HepG2 (cell line): ENCODE measurements around the gene ARHGAP33. TPM values are rescaled to one million over a fixed set of nuclear protein-coding genes. Genes with fewer than 3 reads are reported as not detected.

ENCODE experiments used
- ATF7 ChIP-seq, 2 experiments: fragments of 450-650 bp in 1 of 2; sonication (generic) in 1 of 2; formaldehyde crosslinking in 1 of 2; IDR thresholded peaks; 2 replicates each; pipeline versions ENCODE4 v1.4.0 to v1.6.1; 2016 to 2020; ENCODE audit warnings: antibody characterized with exemption in 1 of 2, mild to moderate bottlenecking in 1 of 2, missing genetic modification reagents in 1 of 2
- CSRNP1 ChIP-seq: sonication (generic); formaldehyde crosslinking; IDR thresholded peaks from 2 replicates; pipeline ENCODE4 v1.8.1; 2023; ENCODE audit warnings: mild to moderate bottlenecking, missing genetic modification reagents
- GATAD1 ChIP-seq: IDR thresholded peaks from 2 replicates; pipeline ENCODE4 v1.6.1; 2016; ENCODE audit warnings: missing genetic modification reagents, missing compliant biosample characterization
- KDM6A ChIP-seq: IDR thresholded peaks from 2 replicates; pipeline ENCODE4 v1.6.1; 2016; ENCODE audit warnings: low read depth
- MYPOP ChIP-seq: sonication (generic); formaldehyde crosslinking; IDR thresholded peaks from 2 replicates; pipeline ENCODE4 v1.8.1; 2023; ENCODE audit warnings: mild to moderate bottlenecking, moderate library complexity, missing genetic modification reagents
- SAP130 ChIP-seq: IDR thresholded peaks from 2 replicates; pipeline ENCODE4 v1.6.1; 2016; ENCODE audit warnings: low read depth
- TOPORS ChIP-seq: sonication (generic); formaldehyde crosslinking; IDR thresholded peaks from 2 replicates; pipeline ENCODE4 v1.8.0; 2023; ENCODE audit warnings: mild to moderate bottlenecking, missing genetic modification reagents
- ZSCAN9 ChIP-seq: IDR thresholded peaks from 2 replicates; pipeline ENCODE4 v1.6.1; 2016; ENCODE audit warnings: borderline replicate concordance
- polyA plus RNA-seq, 8 experiments: library from polyadenylated mRNA; depleted of rRNA in 3 of 8; stranded (reverse) in 7 of 8; unstranded in 1 of 8; fragments of >200 nt; fragmentation: Illumina TruSeq in 4 of 8; extraction: Trizol in 4 of 8; gene quantifications; 2 replicates each; pipeline versions ENCODE4 v1.2.1 to v1.2.3, GENCODE V29; 2011 to 2016; ENCODE audit warnings: low read depth in 4 of 8, missing spikeins in 1 of 8, mixed read lengths in 1 of 8; ENCODE audit not compliant: insufficient read depth in 1 of 8
- total RNA-seq, 5 experiments: library from RNA; depleted of rRNA; stranded (reverse); fragments of >200 nt; fragmentation: Illumina TruSeq; extraction: Trizol; gene quantifications; 2 replicates each; pipeline ENCODE4 v1.2.3, GENCODE V29; 2016; ENCODE audit warnings: low read depth in 1 of 5
- TF ChIP-seq, protein P1 (sequence below): fragments of 450-650 bp; IDR thresholded peaks from 2 replicates; pipeline ENCODE4 v1.6.1; 2016
- TF ChIP-seq, protein P2 (sequence below): sonication (generic); formaldehyde crosslinking; IDR thresholded peaks from 2 replicates; pipeline ENCODE4 v1.4.0; 2020; ENCODE audit warnings: missing genetic modification reagents, mild to moderate bottlenecking, borderline replicate concordance
- TF ChIP-seq, protein P3 (sequence below): sonication (generic); formaldehyde crosslinking; conservative IDR thresholded peaks from 2 replicates; pipeline ENCODE4 v1.4.0; 2020; ENCODE audit warnings: missing genetic modification reagents
- TF ChIP-seq, protein P4 (sequence below): sonication (generic); formaldehyde crosslinking; IDR thresholded peaks from 2 replicates; pipeline ENCODE4 v1.4.0; 2020; ENCODE audit warnings: mild to moderate bottlenecking, missing genetic modification reagents, borderline replicate concordance

ARHGAP33 gene
- total and polyA plus RNA-seq, 2 of the 13 experiments (the other 11 are each of a cell fraction or from before 2014, with no cell fraction given) = 1.3 to 2.7 TPM

DNA sequence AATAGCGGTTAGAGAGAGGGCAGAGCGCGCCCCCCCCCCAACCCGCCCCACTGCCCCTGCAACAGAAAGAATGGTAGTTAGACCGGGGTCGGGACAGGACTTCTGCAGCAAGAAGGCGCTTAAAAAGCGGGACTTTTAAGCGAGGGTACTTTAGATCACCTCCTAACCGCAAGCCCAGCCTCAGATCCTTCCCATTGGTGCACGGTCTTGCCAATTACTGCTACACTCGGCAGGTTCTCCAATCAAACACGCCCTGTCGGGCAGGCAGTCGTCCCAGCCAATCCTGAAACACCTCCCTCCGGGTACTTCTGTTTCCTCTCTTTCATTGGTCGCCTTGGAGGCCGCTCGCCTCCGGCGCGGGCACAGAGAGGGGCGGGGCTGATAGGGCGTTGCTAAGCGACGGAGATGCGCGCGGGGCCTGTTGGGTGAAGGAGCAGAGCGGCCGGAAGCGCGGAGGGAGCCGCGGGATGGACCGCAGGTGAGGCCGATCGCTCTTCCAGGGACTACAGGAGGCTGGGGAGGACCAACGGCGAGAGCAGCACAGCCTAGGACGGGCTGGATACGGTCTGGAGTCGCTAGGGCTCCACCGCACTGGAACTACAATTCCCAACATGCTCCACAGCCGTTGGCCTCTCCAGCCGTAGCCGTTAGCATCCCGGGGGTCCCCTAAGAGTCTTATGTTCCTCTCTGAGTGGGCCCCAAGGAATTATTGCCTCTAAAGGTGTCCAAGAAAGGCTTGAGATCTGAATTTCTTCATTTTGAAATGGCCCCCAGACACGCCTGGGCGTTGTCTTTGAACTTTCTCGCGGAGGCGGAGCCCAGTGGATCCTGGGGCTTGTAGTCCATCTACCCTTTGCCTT, 17.4 kb upstream of the ARHGAP33 start, which contains the start of gene PROSER3 (continued):
- TF ChIP-seq CSRNP1 (CRISPR knock-in tag) (peak; percentile 68; the same call in 1 of the 2 replicates), ATF7 (IDR thresholded peaks at IDR 0.05) (no peak), ATF7 (CRISPR knock-in tag; IDR thresholded peaks at IDR 0.05) (no peak), ZSCAN9 (CRISPR knock-in tag) (0 out of 2 replicates have a peak, but pooled peaks have one; percentile 37), GATAD1 (peak; percentile 71), MYPOP (CRISPR knock-in tag) (no peak), TOPORS (CRISPR knock-in tag) (peak; percentile 38; the same call in 1 of the 2 replicates), KDM6A (CRISPR knock-in tag) (no peak), SAP130 (CRISPR knock-in tag) (peak; percentile 87)
- TF ChIP-seq, protein P1, sequence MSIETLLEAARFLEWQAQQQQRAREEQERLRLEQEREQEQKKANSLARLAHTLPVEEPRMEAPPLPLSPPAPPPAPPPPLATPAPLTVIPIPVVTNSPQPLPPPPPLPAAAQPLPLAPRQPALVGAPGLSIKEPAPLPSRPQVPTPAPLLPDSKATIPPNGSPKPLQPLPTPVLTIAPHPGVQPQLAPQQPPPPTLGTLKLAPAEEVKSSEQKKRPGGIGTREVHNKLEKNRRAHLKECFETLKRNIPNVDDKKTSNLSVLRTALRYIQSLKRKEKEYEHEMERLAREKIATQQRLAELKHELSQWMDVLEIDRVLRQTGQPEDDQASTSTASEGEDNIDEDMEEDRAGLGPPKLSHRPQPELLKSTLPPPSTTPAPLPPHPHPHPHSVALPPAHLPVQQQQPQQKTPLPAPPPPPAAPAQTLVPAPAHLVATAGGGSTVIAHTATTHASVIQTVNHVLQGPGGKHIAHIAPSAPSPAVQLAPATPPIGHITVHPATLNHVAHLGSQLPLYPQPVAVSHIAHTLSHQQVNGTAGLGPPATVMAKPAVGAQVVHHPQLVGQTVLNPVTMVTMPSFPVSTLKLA = 0 out of 2 replicates have a peak, but pooled peaks have one; percentile 12
- TF ChIP-seq, protein P2, sequence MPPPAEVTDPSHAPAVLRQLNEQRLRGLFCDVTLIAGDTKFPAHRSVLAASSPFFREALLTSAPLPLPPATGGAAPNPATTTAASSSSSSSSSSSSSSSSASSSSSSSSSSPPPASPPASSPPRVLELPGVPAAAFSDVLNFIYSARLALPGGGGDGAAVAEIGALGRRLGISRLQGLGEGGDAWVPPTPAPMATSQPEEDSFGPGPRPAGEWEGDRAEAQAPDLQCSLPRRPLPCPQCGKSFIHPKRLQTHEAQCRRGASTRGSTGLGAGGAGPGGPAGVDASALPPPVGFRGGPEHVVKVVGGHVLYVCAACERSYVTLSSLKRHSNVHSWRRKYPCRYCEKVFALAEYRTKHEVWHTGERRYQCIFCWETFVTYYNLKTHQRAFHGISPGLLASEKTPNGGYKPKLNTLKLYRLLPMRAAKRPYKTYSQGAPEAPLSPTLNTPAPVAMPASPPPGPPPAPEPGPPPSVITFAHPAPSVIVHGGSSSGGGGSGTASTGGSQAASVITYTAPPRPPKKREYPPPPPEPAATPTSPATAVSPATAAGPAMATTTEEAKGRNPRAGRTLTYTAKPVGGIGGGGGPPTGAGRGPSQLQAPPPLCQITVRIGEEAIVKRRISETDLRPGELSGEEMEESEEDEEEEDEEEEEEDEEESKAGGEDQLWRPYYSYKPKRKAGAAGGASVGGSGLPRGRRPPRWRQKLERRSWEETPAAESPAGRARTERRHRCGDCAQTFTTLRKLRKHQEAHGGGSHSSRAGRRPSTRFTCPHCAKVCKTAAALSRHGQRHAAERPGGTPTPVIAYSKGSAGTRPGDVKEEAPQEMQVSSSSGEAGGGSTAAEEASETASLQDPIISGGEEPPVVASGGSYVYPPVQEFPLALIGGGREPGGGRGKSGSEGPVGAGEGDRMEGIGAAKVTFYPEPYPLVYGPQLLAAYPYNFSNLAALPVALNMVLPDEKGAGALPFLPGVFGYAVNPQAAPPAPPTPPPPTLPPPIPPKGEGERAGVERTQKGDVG (CRISPR knock-in tag) = no peak
- TF ChIP-seq, protein P3, sequence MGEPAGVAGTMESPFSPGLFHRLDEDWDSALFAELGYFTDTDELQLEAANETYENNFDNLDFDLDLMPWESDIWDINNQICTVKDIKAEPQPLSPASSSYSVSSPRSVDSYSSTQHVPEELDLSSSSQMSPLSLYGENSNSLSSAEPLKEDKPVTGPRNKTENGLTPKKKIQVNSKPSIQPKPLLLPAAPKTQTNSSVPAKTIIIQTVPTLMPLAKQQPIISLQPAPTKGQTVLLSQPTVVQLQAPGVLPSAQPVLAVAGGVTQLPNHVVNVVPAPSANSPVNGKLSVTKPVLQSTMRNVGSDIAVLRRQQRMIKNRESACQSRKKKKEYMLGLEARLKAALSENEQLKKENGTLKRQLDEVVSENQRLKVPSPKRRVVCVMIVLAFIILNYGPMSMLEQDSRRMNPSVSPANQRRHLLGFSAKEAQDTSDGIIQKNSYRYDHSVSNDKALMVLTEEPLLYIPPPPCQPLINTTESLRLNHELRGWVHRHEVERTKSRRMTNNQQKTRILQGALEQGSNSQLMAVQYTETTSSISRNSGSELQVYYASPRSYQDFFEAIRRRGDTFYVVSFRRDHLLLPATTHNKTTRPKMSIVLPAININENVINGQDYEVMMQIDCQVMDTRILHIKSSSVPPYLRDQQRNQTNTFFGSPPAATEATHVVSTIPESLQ (CRISPR knock-in tag) = no peak
- TF ChIP-seq, protein P4, sequence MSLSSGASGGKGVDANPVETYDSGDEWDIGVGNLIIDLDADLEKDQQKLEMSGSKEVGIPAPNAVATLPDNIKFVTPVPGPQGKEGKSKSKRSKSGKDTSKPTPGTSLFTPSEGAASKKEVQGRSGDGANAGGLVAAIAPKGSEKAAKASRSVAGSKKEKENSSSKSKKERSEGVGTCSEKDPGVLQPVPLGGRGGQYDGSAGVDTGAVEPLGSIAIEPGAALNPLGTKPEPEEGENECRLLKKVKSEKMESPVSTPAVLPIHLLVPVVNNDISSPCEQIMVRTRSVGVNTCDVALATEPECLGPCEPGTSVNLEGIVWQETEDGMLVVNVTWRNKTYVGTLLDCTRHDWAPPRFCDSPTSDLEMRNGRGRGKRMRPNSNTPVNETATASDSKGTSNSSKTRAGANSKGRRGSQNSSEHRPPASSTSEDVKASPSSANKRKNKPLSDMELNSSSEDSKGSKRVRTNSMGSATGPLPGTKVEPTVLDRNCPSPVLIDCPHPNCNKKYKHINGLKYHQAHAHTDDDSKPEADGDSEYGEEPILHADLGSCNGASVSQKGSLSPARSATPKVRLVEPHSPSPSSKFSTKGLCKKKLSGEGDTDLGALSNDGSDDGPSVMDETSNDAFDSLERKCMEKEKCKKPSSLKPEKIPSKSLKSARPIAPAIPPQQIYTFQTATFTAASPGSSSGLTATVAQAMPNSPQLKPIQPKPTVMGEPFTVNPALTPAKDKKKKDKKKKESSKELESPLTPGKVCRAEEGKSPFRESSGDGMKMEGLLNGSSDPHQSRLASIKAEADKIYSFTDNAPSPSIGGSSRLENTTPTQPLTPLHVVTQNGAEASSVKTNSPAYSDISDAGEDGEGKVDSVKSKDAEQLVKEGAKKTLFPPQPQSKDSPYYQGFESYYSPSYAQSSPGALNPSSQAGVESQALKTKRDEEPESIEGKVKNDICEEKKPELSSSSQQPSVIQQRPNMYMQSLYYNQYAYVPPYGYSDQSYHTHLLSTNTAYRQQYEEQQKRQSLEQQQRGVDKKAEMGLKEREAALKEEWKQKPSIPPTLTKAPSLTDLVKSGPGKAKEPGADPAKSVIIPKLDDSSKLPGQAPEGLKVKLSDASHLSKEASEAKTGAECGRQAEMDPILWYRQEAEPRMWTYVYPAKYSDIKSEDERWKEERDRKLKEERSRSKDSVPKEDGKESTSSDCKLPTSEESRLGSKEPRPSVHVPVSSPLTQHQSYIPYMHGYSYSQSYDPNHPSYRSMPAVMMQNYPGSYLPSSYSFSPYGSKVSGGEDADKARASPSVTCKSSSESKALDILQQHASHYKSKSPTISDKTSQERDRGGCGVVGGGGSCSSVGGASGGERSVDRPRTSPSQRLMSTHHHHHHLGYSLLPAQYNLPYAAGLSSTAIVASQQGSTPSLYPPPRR = peak; percentile 25; the same call in 1 of the 2 replicates
